GM23338 (cell line): ENCODE data around the gene RNF166. TPM values are rescaled to one million over a fixed set of nuclear protein-coding genes. Genes with fewer than 3 reads are reported as not detected.
A peak's percentile ranks its signal among the peaks of the same experiment; 100 is the strongest.

Experiments
- ATAC-seq: fragments of 200-7000 bp; cut with Tn5 transposase; 3 replicates; pipeline ENCODE4 v1.9.1; 2020
- DNase-seq: peaks from one replicate; pipeline ENCODE4 v3.0.0-alpha.2; 2015; ENCODE audit warnings: low spot score
- H2AFZ ChIP-seq: fragments of 200-600 bp; sonication (generic); 2 replicates; pipeline ENCODE4 v1.8.0; 2016; ENCODE audit warnings: antibody characterized with exemption, mild to moderate bottlenecking, moderate library complexity
- H3F3A ChIP-seq: fragments of 200-600 bp; sonication (generic); replicated peaks from 2 replicates; pipeline ENCODE4 v1.8.0; 2017; ENCODE audit warnings: antibody characterized with exemption, mixed run types, low read depth
- H3K27ac ChIP-seq: fragments of 200-600 bp; sonication (generic); 2 replicates; pipeline ENCODE4 v1.6.1; 2016; ENCODE audit warnings: low read depth
- H3K27me3 ChIP-seq: fragments of 200-600 bp; sonication (generic); 2 replicates; pipeline ENCODE4 v1.8.0; 2016; ENCODE audit warnings: mild to moderate bottlenecking, mixed run types, moderate library complexity; ENCODE audit not compliant: insufficient read depth
- H3K36me3 ChIP-seq: fragments of 200-600 bp; sonication (generic); 2 replicates; pipeline ENCODE4 v1.8.0; 2016; ENCODE audit warnings: mild to moderate bottlenecking; ENCODE audit not compliant: insufficient read depth
- H3K4me1 ChIP-seq: fragments of 200-600 bp; sonication (generic); 2 replicates; pipeline ENCODE4 v1.8.0; 2016; ENCODE audit warnings: mild to moderate bottlenecking, moderate library complexity; ENCODE audit not compliant: insufficient read depth
- H3K4me2 ChIP-seq: fragments of 200-600 bp; sonication (generic); 2 replicates; pipeline ENCODE4 v1.7.1; 2017; ENCODE audit warnings: mixed run types
- H3K4me3 ChIP-seq: fragments of 200-600 bp; sonication (generic); 2 replicates; pipeline ENCODE4 v1.6.1; 2016; ENCODE audit warnings: mixed run types
- H3K79me2 ChIP-seq: fragments of 200-600 bp; sonication (generic); replicated peaks from 2 replicates; pipeline ENCODE4 v1.8.0; 2017; ENCODE audit warnings: mild to moderate bottlenecking; ENCODE audit not compliant: insufficient read depth
- H3K9me2 ChIP-seq: fragments of 200-600 bp; sonication (generic); 2 replicates; pipeline ENCODE4 v1.8.0; 2017; ENCODE audit not compliant: insufficient read depth
- H4K20me1 ChIP-seq: fragments of 200-600 bp; sonication (generic); replicated peaks from 2 replicates; pipeline ENCODE4 v1.8.0; 2017; ENCODE audit warnings: mild to moderate bottlenecking; ENCODE audit not compliant: insufficient read depth
- H3K27ac Mint-ChIP-seq: 2 replicates; pipeline ENCODE4 v1.8.0; 2020; ENCODE audit warnings: inconsistent platforms, mild to moderate bottlenecking, moderate library complexity, mixed read lengths
- H3K27me3 Mint-ChIP-seq: 3 replicates; pipeline ENCODE4 v1.8.0; 2022; ENCODE audit warnings: low read depth, mild to moderate bottlenecking, moderate library complexity, mixed read lengths, inconsistent platforms; ENCODE audit not compliant: insufficient read depth, poor library complexity
- H3K36me3 Mint-ChIP-seq: 3 replicates; pipeline ENCODE4 v1.8.0; 2021; ENCODE audit warnings: low read depth, mild to moderate bottlenecking, inconsistent platforms, moderate library complexity, mixed read lengths
- H3K4me1 Mint-ChIP-seq: 3 replicates; pipeline ENCODE4 v1.8.0; 2020; ENCODE audit warnings: mild to moderate bottlenecking, inconsistent platforms, mixed read lengths
- H3K4me3 Mint-ChIP-seq: 3 replicates; pipeline ENCODE4 v1.8.0; 2021; ENCODE audit warnings: moderate library complexity, mild to moderate bottlenecking, inconsistent platforms, mixed read lengths
- H3K9me3 Mint-ChIP-seq: 3 replicates; pipeline ENCODE4 v1.8.0; 2020; ENCODE audit warnings: moderate library complexity, mild to moderate bottlenecking, inconsistent platforms, mixed read lengths
- CREB1 ChIP-seq: fragments of 250-450 bp; sonication (Bioruptor Pico); IDR thresholded peaks from 2 replicates; pipeline ENCODE4 v1.5.0; 2020; ENCODE audit warnings: low read depth, mild to moderate bottlenecking, moderate library complexity
- JUNB ChIP-seq: IDR thresholded peaks from one replicate; pipeline ENCODE4 v1.6.1; 2016; ENCODE audit warnings: antibody characterized with exemption; ENCODE audit not compliant: unreplicated experiment
- NANOG ChIP-seq: IDR thresholded peaks from 2 replicates; pipeline ENCODE4 v1.6.1; 2016; ENCODE audit warnings: antibody characterized with exemption, borderline replicate concordance
- ZNF114 ChIP-seq: fragments of 250-450 bp; sonication (Bioruptor Pico); IDR thresholded peaks from 2 replicates; pipeline ENCODE4 v1.5.0; 2020; ENCODE audit warnings: mild to moderate bottlenecking, moderate library complexity
- polyA plus RNA-seq: library from polyadenylated mRNA; unstranded; fragments of >200 nt; fragmentation: Nextera tagmentation; extraction: Ambion mirVana; gene quantifications from 2 replicates; pipeline ENCODE4 v1.2.1, GENCODE V29; 2016
- total RNA-seq: library from RNA; depleted of rRNA; stranded (reverse); fragments of >200 nt; shearing (Covaris generic); gene quantifications from 2 replicates; pipeline ENCODE4 v1.2.3, GENCODE V29; 2014
- TF ChIP-seq, protein P1 (sequence below), 2 experiments: fragments of 200-600 bp in 1 of 2; sonication (generic) in 1 of 2; conservative IDR thresholded peaks; 2 replicates each; pipeline versions ENCODE4 v1.5.1 to v1.6.1; 2016 to 2017; ENCODE audit warnings: antibody characterized with exemption in 2 of 2, low read depth in 2 of 2, mild to moderate bottlenecking in 2 of 2, moderate library complexity in 1 of 2
- TF ChIP-seq, protein P2 (sequence below): IDR thresholded peaks from one replicate; pipeline ENCODE4 v1.6.1; 2018; ENCODE audit warnings: antibody characterized with exemption; ENCODE audit not compliant: unreplicated experiment

RNF166 gene
- total and polyA plus RNA-seq, 2 experiments from 2014 or later = 24.9 to 43.4 TPM

DNA sequence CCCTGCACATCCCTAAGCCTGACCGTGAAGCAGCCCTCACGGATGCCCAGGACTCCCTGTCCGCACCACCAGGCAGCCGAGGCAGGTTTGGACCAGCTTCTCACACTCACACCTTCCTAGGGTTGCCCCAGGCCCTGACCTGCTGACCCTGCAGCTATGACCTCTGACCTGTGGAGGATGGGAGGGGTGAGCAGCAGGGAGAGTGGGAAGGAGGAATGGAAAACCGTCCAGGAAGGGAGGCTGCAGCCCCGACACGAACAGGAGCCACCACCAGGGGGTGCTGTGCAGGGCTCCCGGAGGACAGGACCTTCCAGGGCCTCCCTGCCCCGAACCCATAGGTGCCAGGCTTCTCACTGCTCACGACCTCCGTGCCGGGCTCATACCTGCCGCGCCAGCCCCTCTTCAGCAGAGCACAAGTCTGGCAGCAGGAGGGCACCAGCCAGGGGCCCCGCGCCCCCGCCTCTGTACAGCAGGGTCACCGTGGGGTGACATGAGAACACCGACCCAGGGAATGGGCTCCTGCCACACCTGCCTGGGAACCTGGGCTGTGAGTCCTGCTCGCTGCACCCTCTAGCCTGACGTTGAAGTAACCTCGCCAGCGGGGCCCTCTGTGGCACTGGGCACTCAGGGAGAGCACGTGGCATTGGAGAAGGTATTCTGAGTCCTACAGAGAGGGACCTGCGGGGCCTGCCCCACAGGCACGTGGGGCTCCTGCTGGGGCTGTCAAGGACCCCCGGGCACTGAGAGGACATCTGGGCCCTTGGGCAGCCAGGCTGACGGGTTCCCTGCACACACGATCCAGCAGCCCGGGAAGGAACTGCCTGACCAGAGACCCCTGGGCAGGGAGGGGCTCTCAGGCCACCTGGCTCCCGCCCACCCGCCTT is 37.7 kb upstream of the RNF166 start:
- Mint-ChIP-seq H3K9me3 (no peaks in the 10 kb centered on the region), H3K36me3 (no peaks in the 10 kb centered on the region), H3K4me1 (peaks cover 7% of the 10 kb centered on the region; the same call in 2 of the 3 replicates), H3K27me3 (peaks cover 9% of the 10 kb centered on the region), H3K4me3 (no peak overlapping the region), H3K27ac (no peak overlapping the region)
- Histone ChIP-seq H4K20me1 (no peaks in the 10 kb centered on the region), H3K27me3 (no peaks in the 10 kb centered on the region), H3K27ac (no peak overlapping the region), H3K4me2 (no peak overlapping the region), H3K4me3 (no peak overlapping the region), H3K79me2 (no peaks in the 10 kb centered on the region), H2AFZ (no peak overlapping the region), H3K4me1 (no peaks in the 10 kb centered on the region; the same call in 1 of the 2 replicates), H3K9me2 (no peaks in the 10 kb centered on the region), H3F3A (no peaks in the 10 kb centered on the region), H3K36me3 (no peaks in the 10 kb centered on the region; the same call in 1 of the 2 replicates)
- DNase-seq = peak; percentile 88
- TF ChIP-seq, protein P1, sequence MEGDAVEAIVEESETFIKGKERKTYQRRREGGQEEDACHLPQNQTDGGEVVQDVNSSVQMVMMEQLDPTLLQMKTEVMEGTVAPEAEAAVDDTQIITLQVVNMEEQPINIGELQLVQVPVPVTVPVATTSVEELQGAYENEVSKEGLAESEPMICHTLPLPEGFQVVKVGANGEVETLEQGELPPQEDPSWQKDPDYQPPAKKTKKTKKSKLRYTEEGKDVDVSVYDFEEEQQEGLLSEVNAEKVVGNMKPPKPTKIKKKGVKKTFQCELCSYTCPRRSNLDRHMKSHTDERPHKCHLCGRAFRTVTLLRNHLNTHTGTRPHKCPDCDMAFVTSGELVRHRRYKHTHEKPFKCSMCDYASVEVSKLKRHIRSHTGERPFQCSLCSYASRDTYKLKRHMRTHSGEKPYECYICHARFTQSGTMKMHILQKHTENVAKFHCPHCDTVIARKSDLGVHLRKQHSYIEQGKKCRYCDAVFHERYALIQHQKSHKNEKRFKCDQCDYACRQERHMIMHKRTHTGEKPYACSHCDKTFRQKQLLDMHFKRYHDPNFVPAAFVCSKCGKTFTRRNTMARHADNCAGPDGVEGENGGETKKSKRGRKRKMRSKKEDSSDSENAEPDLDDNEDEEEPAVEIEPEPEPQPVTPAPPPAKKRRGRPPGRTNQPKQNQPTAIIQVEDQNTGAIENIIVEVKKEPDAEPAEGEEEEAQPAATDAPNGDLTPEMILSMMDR (conservative IDR thresholded peaks at IDR 0.05; ENCODE audit: low read depth in 2 of 2) = peak; percentile 78 to 89
- TF ChIP-seq ZNF114 = no peak
- peak; percentile 78 for ATAC-seq

DNA sequence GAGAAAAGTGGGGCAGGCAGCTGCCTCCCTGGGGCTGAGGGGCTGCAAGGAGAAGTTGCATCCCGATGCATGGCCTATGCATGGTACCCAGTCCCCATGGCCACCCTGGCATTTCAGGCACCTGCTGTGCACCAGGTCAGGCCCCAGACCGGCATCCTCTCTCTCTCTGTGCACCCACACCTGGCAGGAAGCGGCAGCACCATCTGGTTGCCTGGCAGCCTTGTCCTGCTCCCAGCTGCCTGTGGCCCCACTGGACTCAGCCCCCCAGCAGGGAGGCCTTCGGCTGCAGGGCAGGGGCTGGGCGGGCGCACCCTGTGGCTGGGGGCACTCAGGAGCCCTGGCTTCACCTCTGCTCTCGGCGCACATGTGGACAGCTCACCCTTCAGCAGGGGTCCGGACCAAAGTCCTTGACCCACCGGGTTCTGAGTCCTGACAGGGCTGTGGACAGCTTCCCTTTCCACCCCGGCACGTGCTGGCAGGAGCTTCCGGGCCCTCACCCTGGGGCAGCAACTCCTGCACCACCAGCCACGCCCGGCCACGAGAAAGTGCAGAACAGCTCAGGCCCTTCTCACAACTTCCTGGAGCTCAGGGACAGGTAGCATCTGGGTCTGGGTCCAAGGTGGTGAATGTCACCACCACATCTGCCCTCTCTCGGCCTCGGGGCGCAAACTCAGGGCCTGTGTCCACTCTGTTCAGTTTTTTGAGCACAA is 36.8 kb upstream of the RNF166 start:
- Mint-ChIP-seq H3K27me3 (peaks cover 9% of the 10 kb centered on the region), H3K9me3 (no peaks in the 10 kb centered on the region), H3K4me3 (no peak overlapping the region), H3K36me3 (no peaks in the 10 kb centered on the region), H3K4me1 (peaks cover 7% of the 10 kb centered on the region; the same call in 2 of the 3 replicates), H3K27ac (no peak overlapping the region)
- Histone ChIP-seq H3K4me2 (no peak overlapping the region), H3F3A (no peaks in the 10 kb centered on the region), H2AFZ (no peak overlapping the region), H3K9me2 (no peaks in the 10 kb centered on the region), H3K79me2 (no peaks in the 10 kb centered on the region), H4K20me1 (no peaks in the 10 kb centered on the region), H3K27ac (no peak overlapping the region), H3K4me3 (no peak overlapping the region), H3K36me3 (no peaks in the 10 kb centered on the region; the same call in 1 of the 2 replicates), H3K27me3 (no peaks in the 10 kb centered on the region), H3K4me1 (no peaks in the 10 kb centered on the region; the same call in 1 of the 2 replicates)
- ATAC-seq = no peak
- no peak for DNase-seq
- TF ChIP-seq, protein P2, sequence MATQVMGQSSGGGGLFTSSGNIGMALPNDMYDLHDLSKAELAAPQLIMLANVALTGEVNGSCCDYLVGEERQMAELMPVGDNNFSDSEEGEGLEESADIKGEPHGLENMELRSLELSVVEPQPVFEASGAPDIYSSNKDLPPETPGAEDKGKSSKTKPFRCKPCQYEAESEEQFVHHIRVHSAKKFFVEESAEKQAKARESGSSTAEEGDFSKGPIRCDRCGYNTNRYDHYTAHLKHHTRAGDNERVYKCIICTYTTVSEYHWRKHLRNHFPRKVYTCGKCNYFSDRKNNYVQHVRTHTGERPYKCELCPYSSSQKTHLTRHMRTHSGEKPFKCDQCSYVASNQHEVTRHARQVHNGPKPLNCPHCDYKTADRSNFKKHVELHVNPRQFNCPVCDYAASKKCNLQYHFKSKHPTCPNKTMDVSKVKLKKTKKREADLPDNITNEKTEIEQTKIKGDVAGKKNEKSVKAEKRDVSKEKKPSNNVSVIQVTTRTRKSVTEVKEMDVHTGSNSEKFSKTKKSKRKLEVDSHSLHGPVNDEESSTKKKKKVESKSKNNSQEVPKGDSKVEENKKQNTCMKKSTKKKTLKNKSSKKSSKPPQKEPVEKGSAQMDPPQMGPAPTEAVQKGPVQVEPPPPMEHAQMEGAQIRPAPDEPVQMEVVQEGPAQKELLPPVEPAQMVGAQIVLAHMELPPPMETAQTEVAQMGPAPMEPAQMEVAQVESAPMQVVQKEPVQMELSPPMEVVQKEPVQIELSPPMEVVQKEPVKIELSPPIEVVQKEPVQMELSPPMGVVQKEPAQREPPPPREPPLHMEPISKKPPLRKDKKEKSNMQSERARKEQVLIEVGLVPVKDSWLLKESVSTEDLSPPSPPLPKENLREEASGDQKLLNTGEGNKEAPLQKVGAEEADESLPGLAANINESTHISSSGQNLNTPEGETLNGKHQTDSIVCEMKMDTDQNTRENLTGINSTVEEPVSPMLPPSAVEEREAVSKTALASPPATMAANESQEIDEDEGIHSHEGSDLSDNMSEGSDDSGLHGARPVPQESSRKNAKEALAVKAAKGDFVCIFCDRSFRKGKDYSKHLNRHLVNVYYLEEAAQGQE = no peak
- TF ChIP-seq JUNB (no peak), CREB1 (CRISPR knock-in tag) (no peak), ZNF114 (no peak), NANOG (no peak)
- TF ChIP-seq, protein P1 (conservative IDR thresholded peaks at IDR 0.05; ENCODE audit: low read depth in 2 of 2) = no peak
